NCI-H2107 (cell line): ENCODE data around the gene THBS2.
"Not testable (repeated sequence)": the region's sequence is repeated elsewhere in the genome, so short reads cannot be mapped to it uniquely, and the experiment has no call there.

Source experiments
- DNase-seq: peaks from one replicate; lab custom pipeline; 2025; lab: John Stamatoyannopoulos, UW

Gene THBS2

DNA sequence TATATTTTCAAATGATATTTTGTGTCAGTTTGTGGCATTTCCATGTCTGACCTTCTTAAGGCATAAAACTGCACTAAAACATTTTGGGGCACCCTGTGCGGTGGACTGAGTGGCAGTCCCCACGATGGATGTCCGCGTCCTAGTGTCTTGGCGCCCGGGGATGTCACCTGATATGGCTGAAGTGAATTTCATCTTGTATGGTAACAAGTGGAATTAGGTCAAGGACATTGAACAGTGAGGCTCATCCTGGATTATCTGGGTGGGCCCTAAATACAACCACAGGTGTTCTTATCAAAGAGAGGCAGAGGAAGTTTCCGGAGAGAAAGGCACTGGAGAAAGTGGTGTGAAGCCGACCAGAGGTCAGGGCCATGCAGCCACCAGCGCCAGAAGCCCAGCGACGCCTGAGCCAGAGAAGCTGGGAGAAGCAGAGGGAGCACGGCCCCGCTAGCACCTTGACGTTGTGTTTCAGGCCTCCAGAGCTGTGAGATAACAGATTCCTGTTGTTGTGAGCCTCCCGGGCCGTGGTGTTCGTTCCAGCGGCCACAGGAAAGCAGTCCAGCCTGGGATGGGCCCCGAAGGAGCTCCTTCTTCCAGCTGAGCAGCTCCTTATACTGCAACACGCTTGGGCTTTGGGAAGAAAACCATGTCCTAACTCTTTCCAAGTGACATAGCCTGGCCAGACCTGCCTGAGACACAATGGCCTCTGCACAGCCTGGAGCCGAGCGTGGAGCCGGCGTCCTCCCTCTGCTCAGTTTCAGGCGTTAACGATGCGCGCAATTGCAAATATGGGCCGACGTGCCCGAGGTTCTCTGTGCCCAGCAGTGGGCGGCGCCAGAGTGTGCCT lies 22.5 kb downstream of the THBS2 start:
- DNase-seq: no peak

DNA sequence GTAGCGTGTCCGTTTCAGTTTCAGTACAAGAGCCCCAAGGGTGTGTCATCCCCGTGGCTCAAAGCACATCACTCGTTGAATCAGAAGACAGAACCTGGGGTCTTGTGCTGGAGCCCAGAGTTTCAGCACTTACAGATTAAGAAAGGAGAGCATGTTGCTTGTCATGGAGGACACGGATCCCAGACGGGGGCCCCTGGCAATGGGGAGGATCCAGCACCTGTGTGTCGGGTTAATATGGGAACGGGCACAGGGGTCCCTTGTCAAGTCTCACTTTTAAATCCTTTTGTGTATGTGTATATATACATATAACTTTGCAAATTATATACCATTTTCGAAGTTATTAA lies 23.4 kb downstream of the THBS2 start:
- no peak for DNase-seq

DNA sequence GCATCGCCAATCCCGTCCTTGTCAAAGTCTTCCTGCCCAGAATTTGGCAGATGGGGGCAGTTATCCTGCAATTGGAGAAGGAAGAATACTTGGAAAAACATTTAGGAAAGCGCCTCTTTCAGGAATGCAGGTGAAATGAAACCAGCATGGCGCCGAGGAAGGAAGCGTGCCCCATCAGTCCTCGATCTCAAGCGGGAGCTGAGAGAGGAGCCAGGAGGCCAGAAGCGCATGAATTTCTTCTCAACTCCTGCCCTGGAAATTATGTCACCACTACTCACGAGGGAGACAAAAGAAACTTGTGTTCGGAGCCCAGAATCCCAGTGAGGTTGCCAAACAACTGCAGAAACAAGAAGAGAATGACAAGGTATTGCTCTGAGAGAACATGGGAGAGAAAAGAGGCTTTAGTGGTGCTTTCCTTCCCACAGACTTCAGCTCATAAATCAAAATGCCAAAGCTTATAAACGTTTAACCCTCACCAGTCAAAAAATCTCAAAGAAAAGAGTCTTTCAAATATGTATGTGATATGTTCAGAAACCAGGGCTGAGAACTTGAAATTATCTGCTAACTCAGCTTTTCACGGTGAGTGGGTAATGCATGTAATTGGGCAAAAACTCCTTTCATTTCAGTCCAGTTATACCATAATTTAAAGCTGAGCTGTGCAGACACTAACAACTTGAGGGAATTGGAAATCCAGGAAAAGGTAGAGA lies 23.9 kb downstream of the THBS2 start:
- DNase-seq: no peak

DNA sequence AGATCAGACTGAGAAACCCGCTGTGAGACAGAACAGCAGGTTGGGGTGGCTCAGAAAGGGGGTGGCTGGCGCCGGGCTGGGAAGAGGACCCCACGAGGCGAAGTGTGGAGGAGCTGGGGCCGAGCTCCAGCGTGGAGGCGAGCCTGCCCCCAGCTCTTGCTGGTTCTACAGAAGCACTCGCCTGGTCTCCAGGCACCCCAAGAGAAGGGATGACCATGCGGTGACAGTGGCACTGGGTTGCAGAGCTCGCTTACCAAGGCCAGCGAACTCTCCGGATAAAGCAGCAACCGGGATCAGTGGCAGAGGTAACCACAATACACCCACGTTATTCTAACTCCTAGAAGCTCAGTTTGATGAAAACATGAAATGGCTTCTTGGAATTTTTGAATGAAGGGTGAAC lies 26.5 kb downstream of the THBS2 start:
- no peak for DNase-seq

DNA sequence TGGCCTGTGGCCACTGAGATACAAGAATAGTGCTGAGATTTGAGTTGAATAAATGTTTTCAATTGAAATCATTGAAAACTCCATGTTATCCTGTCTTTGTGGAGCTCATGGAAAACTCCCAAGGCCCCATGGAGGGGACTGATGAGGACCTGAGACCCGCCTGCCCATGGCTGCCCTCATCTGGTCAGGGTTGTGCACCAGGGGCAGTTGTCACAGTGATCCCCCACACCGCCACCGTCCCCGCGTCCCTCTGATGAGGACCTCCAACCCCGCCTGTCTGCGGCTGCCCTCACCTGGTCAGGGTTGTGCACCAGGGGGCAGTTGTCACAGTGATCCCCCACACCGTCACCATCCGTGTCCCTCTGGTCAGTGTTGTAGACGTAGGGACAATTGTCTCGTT lies 27.8 kb downstream of the THBS2 start:
- DNase-seq: no peak

DNA sequence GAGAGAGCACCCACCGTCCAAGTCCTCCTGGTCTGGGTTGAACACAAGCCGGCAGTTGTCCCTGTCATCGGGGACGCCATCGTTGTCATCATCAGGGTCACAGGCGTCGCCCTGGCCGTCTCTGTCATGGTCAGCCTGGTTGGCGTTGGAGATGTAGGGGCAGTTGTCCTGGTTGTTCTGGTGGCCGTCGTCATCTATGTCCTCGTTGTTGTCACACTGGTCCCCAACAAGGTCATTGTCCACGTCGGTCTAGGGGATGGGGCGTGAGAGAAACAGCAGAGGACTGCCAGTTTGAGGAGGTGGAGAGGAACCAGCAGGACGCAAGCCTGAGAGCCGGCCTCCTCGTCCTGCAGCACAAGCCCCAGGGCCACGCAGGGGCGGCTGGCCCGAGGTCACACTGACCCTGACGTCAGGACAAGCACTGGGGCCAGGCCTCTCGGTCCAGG lies 28.5 kb downstream of the THBS2 start:
- DNase-seq: no peak

DNA sequence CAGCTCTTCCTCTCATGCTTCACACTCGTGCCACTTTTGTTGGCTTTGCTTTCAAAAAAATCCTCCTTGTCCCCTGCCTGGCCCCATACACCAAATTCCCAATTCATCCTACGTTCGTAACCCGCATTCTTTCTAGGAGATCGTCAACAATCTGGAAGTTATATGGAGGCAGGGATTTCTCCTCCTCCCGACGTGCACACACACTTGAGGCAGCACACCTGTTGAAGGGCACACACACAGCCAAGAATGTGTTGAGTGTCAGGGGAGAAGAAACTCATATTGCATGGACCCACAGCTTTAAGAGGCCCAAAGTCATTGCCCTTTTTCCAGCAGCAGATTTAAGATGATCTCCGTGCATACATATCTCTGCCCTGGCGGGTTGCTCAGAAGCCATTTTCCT lies 28.9 kb downstream of the THBS2 start:
- no peak for DNase-seq

DNA sequence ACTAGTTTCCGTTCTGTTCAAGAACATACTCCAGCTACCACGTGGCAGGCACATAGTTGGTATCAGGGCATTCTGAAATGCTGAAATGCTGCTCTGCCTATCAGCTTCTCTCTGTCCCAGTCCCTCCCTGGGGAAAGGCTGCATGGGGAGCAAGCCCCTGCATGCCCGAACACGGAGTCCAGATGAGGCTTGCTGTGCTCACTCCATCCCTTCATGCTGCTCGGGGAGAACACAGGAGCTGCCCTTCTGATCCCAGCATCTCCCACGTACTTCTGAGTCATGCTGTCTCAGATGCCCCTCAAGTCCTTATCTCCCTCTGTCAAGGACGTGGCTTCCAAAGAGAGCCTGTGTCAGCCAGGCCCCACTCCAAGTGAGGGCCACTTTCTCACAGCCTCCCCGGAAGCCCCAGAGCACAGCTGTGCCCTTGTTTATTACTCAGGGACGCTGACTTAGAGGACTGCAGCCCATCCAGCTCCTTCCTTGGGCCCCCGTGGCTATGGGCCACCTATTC lies 29.4 kb downstream of the THBS2 start:
- no peak for DNase-seq

DNA sequence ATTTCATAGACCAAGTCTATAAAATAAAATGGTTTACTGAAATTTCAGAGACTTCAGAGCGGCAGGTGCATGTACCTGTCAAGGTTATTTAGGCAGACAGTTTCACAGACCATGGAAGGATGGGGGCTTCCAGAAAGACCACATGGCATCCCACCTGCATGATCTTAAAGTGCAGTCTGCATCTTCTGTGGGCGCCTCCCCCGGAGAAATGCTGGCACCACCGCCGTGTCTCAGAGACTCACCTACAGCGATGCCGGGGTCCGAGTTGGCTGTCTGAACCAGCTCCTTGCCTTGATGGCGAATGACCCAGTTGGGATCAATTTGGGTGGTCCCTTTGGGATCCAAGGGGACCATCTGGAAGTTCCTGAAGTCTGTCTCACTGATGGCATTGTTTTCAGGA lies 30.6 kb downstream of the THBS2 start:
- no peak for DNase-seq

DNA sequence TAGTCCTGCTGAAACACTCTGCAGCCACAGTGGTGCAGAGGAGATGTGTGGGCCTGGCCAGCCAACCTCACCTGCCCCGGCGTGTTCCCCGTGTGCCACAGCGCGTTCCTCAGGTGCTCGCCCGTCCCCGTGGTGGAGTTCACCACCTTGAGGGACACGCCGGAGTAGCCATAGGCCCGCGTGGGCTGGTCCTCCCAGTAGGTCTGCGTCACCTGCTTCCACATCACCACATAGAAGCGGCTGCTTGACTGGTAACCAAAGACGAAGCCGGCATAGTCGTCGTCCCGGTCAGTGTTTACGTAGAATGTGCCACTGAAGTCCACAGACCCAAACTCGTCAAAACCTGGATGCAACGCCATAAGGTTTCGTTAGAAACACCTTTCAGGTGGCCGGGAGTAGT lies 31.5 kb downstream of the THBS2 start:
- no peak for DNase-seq

DNA sequence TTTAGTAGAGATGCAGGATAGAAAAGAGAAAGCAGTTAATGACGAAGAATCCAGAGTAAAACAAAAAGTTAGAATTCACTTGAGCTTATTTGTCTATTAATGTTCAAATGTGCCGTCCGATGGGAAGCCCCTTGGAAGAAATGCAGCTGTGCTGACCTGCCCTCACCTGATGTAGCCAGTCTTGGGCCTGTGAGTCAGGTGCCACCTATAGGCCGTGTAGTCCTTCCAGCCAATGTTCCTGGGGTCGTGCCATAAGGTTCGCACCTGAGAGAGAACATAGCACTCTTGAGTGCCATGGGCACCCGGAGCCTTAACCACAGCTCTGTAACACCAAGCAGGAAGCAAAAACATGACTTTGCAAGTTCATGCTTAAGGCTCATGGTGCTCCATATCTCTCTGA lies 32.4 kb downstream of the THBS2 start:
- no peak for DNase-seq

DNA sequence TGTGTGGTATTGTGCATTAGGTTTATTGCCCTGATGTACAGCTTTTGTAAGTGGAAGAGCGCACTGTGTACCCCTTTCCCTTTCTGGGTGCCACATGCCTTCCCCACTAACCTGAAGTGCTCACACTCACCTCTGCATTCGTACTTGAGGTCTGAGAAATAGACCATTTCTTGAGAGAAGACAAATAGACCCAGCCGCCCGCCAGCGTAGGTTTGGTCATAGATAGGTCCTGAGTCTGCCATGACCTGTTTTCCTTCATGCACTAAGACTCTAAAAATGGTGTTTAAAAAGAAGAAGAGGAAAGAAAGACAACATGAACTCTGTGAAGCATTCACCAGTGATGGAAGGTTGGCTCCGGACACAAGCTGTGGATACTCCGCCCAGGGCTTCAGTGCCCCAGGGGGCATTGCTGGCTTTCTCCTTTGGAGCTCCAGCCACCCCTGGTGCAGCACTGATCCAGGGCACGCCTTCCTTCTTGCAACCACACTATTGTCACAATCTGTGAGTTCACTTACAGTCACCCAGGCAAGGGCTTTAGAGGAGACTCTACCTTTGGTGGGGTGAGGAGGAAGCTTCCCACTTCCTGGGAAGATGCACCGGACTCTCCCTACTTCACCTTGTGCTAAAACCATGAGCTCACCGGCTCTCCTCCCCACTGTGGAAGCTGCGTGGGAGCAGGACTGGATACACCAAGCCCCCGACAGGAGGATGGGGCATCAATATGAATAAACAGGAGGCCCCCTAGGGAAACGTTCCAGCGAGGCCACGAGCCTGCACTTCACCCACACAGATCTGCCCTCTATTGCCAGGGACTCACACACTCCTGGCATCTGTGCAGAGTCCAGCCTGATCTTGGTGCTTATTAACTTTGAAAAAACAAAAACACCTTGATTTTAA lies 33.3 kb downstream of the THBS2 start:
- DNase-seq: no peak

DNA sequence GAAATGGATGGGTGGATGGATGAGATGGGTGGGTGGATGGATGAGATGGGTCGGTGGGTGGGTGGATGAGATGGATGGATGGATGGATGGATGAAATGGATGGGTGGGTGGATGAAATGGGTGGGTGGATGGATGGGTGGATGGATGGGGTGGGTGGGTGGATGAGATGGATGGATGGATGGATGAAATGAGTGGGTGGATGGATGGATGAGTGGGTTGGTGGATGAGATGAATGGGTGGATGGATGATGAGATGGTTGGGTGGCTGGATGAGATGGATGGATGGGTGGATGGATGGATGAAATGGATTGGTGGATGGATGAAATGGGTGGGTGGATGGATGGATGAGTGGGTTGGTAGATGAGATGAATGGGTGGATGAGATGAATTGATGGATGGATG lies 35.7 kb downstream of the THBS2 start:
- DNase-seq: no peak

DNA sequence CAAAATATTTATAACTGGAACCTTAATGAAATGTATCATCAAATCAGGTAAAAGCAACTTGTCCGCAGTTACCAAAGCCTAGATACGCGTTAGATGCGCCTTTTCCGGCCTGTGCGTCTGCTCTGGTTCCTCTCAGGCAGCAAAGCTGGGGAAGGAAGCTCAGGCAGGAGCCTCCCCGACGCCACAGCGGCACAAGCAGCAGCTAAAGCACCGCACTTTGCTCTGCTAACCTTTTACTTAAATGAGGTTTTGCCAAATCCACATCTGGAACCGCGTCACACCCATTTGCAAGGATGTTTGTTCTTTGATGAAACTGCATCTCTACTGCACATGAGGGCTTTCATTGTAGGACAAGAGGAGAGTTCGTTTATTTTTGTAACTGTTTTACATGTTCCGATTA lies 36.8 kb downstream of the THBS2 start:
- DNase-seq: no peak

DNA sequence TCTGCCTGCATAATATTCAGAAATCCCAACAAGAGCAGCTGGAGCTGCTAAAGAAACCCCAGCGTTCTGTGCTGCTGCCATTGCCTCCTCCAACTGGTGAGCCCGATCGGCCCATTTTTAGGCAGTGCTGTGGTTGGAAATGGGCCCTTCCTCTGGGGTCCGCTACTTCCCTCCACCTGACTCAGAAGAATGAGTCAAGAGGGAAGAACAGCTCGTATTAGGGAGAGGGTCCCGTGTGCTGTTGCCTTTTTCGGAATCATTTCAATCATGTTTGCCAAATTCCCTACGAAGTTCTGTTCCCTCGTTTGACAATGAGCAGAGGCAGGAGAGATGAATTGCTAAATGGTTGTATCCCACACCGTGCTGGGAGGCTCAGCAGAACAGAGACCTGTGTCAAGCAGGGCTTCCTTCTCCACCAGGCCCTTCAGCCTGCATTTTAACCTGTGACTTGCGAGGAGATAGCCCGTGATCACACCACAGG lies 38.4 kb downstream of the THBS2 start:
- no peak for DNase-seq

DNA sequence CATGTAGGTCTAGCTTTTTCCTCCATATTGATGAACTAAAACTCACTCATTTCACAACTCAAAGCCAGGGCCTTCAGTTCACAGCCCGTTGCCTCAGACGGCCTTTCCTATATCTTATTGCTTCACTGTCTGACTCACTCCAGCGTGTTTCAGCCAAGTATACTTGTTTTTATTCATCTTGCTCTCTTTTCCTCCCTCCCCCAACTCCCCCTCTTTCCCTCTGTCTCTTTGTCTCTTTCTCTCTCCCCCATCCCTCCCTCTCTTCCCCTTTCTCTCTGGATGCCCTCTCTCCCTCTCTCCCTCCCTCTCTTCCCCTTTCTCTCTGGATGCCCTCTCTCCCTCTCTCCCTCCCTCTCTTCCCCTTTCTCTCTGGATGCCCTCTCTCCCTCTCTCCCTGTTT lies 38.9 kb downstream of the THBS2 start:
- not testable (repeated sequence) for DNase-seq

DNA sequence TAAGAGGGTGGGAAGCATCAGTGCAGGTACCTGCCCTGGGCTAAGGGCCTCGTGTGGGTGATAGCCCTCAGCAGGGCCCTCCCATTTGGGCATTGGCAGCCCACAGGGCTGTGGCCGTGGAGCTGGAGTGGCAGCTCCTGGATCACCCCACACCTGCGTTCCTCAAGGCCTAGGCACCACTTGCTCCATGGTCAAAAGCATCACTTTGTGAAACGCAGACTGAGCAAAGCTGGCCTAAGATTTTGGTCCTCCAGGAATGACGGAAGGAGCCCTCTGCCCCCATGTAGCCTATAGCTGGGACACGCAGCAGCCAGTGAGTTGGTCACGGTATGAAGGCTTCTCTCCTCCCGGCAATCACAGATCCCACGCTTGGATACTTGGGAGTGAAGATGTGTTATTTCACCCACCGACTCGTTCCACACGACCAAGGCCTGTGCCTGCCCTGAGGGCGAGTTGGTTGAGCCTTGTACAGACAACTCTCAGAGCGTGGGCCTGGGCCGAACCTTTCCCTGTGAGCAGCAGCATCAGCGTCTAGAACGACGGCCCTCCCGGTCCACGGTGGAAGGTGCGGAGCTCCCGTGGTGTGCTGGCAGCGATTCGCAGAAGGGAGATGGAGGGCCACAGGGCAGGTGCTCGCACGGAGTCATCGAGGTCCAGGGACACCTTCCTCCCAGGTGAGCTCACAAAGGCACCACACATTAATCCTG lies 39.7 kb downstream of the THBS2 start:
- DNase-seq: no peak

DNA sequence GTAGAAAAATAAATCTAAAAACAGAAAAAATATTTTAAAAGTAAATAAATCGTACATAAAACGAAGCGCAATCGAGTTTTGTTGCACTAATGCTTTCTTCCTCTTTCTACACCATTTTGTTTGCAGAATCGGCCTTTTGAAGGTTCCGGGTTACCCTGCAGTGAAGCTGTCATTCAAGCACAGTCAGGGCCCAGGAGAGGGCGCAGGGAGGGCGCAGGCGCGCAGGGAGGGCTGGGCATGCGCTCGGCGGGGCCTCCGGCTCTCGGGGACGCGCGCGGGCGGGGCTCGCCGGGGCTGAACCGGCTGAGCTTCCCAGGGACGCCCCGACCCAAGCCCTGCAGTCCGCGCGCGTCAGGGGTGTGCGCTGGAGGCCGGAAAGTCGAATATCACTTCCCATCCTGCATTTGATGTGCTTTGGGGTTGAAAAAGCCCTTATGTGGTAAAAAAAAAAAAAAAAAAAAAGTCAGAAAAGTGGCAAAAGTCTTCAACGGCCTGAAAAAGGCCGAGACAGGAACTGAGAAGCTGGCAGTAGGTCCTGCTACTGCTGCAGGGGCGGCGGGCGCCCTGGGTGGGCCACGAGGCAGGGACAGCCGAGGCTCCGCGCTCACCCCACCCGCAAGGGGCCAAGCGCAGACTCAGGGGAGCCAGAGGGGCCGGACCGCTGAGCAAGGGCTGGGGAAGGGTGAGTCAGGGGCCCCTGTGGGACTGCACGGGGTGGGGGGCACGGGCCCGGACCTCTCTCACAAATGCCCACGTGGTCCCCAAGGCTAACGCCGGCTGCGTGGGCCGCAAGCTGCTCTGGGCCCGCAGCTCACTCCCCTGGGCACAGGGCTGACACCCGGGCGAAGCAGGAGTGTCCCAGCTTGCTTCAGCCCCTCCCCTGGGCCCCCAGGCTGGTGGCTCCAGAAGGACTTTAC lies 40.5 kb downstream of the THBS2 start:
- no peak for DNase-seq

DNA sequence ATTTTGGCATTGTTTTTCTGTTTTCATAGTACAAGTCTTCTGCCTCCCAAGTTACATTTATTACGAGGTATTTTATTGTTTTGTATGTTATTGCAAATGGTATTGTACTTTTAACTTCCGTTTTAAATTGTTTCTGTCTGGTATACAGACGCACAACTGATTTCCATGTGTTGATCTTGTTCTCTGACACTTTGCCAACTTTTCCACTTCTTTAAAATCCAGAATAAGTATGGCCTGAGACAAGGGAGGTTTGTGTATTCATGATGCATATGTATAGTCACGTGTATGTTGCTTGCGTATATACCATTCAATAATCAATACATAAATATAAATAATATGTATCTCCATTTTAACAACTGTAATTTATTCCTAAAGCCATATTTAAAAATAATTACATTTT lies 41.2 kb downstream of the THBS2 start:
- no peak for DNase-seq

DNA sequence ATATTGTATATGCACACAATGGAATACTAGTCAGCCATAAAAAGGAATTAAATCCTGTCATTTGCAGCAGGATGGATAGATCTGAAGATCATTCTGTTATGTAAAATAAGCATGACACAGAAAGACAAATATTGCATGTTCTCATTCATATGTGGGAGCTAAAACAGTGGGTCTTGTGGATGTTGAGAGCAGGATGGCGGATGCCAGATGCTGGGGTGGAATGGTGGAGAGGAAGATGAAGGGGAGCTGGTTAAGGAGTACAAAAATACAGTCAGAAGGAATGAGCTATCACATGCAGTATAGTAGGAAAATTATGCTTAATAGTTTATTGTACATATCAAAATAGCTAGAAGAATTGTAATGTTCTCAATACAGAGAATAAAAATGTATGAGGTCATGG lies 41.8 kb downstream of the THBS2 start:
- DNase-seq: no peak

DNA sequence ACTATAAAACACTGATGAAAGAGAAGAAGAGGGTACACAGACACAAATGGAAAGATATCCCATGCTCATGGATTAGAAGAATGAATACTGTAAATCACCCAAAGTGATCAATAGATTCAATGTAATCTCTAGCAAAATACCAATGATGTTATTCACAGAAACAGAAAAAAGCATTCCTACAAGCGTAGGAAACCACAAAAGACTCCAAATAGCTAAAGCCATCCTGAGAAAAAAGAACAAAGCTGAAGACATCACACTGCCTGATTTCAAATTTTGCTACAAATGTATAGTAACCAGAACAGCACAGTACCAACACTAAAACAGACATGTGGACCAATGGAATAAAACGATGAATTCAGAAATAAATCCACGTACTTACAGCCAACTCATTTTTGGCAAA lies 43.0 kb downstream of the THBS2 start:
- no peak for DNase-seq
